Activated gamma-delta T cell treated with Interleukin-2 at 50 U/mL for 16 hours (primary cell): ENCODE measurements around the gene PTPN4.

ENCODE experiments used
- DNase-seq: peaks from one replicate; pipeline ENCODE4 v3.0.0-alpha.2; 2020

Gene PTPN4

GRCh38 chr2:120028795-120029194, 269.1 kb downstream of the PTPN4 start:
- DNase-seq: no peak

- no peak for DNase-seq
These were observed 270.2 kb downstream of the PTPN4 start for GRCh38 chr2:120029672-120030640.

GRCh38 chr2:120032297-120032696, 272.6 kb downstream of the PTPN4 start:
- DNase-seq: no peak
